ENCODE measurements around the gene SNX32.
A peak's percentile ranks its signal among the peaks of the same experiment; 100 is the strongest.

SNX32 gene

GRCh38 chr11:65887723-65888162, 54.0 kb downstream of the SNX32 start:
- DNase-seq = peak; percentile 23

- peak; percentile 96 for DNase-seq
Measured at GRCh38 chr11:65888163-65888814, 54.5 kb downstream of the SNX32 start, which contains the start of gene FIBP. TSS of gene FIBP (minus strand) at chr11:65888471. CDS start at chr11:65888418, 53 bp downstream.

- DNase-seq = peak; percentile 98
Measured at GRCh38 chr11:65890324-65891218, 56.8 kb downstream of the SNX32 start, which contains the start of gene CCDC85B. TSS of gene CCDC85B (plus strand) at chr11:65890673. CDS start at chr11:65890784, 111 bp downstream.

- DNase-seq = peak; percentile 43
Measured at GRCh38 chr11:65891219-65892136, 57.7 kb downstream of the SNX32 start.

DNA sequence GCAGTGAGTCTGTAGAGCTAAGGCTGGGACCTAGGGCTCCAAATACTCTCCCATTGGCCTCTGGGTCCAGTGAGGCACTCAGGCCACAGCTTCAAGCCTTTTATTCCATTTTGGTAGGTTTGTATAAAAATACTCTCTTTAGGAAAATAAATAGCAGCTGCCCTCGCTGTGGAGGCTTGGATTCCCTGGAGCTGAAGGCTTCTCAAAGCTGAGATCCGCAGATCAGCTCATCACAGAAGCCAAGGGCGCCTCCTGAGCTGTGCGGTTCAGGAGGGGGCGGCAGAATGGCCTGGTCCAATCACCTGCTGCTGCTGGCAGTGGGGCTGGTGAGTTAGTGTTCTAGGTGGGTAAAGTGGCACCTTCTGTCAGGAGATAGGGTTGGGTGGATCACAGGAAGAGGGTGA, 58.4 kb downstream of the SNX32 start:
- peak; percentile 49 for DNase-seq

- DNase-seq = no peak
Measured at GRCh38 chr11:65892661-65893317, 59.0 kb downstream of the SNX32 start.

DNA sequence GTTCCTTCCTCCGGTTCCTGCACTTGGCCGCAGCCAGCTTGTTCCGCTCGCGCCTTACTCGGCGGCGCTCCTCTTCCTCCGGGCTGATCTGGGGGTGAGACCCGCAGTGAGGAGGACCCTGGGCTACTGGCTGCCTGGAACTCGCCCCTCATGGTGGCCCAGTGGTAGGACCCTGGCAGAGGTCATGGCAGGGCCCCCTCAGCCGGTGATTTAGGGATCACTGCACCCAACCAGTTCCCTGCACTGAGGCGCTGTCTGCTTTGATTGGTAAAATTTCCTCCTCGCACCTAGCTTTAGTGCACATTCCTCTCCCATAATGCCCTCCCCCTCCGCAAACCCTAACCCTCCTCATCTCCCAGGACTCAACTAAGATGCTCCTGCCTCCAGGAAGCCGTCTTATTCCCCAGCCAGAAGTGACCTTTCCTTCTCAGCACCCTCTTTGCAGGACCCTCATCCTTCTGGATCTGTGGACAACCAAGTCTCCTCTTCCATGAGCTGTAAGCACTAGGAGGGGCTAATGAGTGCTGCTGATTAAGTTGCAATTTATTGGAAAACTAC, 60.4 kb downstream of the SNX32 start:
- DNase-seq = peak; percentile 59

GRCh38 chr11:65895482-65895981, 61.8 kb downstream of the SNX32 start:
- DNase-seq = no peak

DNA sequence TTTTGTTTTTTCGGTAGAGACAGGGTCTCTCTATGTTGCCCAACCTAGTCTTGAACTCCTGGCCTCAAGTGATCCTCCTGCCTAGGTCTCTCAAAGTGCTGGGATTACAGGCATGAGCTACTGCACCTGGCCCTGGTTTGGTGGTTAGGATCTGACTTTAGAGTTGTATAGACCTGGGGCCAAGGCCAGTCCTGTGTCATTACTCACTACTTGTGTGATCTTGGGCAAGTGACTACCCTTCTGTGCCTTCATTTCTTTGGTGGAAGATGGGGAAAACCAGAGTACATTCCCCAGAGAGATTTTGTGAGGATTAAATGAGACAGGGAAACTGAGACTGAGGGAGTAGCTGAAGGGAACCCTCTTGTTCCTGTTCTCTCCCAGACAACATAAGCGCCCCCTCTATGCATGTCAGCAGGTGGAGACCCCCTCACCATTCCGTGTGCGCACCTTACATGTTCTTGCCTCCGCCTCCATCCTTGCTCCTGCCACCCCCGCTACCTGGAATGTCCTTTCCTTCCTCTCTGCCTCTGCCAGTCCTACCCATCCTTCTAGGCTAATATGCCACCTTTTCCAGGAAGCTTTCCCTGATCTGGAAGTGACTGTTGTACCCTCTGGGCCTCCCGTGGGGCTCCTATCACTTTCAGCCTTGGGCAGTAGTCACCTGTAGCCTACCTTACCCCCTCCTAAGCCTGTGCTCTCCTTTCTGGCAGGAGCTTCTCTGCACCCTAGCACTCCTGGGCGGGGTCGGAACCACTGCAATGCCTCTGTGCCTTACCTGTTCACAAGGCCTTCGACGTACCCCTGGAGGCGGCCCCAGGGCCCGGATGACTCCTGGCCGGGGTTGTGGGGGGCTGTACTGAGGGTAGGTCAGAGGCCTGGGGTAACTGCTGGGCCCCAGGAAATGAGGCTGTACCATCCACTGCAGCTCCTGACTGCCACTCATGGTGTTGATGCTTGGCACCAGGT, 62.6 kb downstream of the SNX32 start:
- no peak for DNase-seq

DNA sequence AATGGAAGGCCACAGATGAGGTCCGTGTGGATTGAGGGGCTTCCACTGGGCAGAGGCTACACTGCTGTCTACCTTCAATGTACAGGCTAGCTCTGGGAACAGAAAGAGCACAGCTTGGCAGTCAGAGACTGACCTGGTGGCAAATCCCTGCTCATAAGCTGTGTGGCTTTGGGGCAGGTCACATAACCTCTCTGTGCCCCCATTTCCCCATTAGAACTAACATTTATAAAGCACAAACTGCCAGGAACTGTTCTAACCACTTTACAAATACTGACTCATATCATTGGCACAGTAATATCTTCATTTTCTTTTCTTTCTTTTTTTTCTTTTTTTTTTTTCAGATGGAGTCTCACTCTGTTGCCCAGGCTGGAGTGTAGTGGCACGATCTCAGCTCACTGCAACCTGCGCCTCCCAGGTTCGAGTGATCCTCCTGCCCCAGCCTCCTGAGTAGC, 63.3 kb downstream of the SNX32 start:
- DNase-seq = no peak

GRCh38 chr11:65898656-65899355, 65.0 kb downstream of the SNX32 start:
- DNase-seq = no peak

DNA sequence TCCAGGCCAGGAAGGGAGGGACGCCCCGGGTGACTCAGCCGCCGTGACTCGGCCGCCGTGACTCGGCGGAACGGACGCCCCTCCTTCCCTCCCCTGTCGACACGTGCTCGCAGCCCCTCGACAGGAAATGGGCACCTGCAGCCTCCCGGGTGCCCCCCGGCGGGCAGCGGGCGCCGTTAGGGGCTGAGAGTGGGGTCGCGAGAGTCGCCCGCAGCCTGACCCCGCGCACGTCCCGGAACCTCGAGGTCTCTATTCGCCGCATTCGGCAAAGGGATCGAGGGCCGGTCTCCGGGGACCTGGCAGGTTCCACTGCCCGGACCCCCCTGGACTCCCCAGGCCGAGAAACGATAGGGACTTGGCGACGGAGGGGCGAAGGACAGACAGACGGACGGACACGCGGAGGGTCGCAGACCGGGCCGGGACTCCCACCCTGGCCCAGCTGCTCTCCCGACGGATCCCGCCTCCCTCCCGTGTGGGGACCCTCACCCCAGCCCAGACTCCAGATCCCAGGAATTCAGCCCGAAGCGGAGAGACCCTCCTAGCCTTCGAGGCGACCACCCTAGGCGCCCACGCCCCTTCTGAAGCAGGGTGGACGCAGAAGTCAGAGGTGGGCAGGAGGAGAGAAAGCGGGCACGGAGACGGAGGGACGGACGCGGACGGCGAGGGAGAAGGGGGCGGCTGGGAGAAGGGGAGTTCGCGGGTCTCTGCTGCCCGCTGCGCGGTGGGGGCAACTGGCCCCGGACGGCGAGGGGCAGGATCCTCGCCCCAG, 65.8 kb downstream of the SNX32 start:
- peak; percentile 55 for DNase-seq

DNA sequence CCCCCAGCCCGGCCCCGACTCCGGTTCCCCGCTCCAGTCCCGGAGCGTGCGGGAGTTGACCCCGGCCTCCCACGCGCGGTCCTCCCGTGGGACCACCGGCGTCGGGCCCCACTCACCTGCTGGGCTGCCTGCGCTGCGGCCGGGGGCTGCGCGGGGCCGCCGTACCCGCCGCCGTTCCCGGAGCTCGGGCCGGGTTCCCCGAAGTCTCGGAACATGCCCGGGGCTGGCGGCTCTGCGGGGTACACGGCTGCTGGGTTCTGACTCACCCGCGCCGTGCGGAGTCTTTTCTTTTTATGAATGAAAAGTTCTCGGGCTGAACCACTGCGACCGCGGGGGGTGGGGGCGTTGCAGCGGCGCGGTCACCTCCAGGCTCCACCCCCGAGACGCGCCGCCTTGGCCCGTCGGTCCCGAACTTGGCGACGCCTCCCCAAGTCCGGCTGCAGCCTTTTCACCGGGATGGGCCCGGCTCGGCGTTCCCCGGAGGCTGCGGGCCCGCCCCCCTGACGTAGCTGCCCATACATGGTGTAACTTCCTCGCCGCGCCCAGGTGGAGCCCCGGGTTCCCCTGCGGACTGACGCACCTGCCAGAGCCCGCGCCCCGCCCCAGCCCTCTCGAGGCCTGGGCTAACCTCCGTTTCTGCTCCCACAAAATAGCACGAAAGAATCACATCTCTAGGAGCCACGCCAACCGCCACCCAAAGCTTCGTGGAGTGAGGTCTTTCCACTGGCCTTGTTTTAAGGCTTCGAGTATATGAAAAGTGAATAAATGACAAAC, 66.5 kb downstream of the SNX32 start, which contains the start of gene FOSL1:
Gene FOSL1, minus strand, starts transcription at position 264 of the 774 bp plus-strand sequence. Its CDS starts 49 bp downstream, at position 215.
- peak; percentile 97 for DNase-seq

DNA sequence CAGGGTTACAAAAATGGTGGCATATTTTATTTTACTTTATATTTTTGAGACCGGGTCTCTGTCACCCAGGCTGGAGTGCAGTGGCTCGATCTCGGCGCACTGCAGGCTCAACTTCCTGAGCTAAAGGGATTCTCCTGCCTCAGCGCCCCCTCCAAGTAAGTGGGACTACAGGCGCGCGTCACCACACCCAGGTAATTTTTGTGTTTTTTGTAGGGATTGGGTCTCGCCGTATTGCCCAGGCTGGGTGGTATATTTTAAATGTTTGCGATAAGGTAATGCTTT, 67.1 kb downstream of the SNX32 start:
- DNase-seq = no peak

DNA sequence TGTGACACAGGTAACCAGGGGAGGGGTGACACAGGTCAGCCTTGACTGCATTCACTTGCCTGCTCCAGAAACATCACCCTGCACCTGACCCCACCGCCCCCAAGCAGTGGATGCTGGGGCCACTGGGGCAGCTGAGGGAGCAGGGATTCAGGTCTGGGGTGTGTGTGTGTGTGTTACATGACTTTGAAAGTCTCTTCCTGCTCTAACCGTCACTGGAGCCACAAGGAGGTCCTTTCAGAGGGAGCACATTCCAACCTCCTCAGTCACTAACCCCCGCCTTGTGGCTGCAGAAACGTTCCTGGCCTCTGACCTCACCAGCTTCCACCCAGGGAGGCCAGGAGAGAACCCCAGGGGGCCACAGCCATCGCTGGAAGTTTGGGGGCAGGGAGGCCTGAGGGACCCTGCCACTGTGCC, 69.3 kb downstream of the SNX32 start:
- DNase-seq = no peak

Measured in CD4-positive, alpha-beta T cell treated with Interleukin-21 for 1 hour (primary cell).